SU-DHL-6 (cell line): ENCODE results near the gene PIK3CD.

Source experiments
- H2AFZ ChIP-seq: fragments of 200-600 bp; sonication (generic); 2 replicates; pipeline ENCODE4 v1.6.1; 2014; ENCODE audit warnings: low read depth, mild to moderate bottlenecking, moderate library complexity, mixed read lengths, antibody characterized with exemption, low read length; ENCODE audit not compliant: severe bottlenecking
- H3F3A ChIP-seq: fragments of 200-600 bp; shearing (Covaris generic); 2 replicates; pipeline ENCODE4 v1.6.0; 2016; ENCODE audit warnings: antibody characterized with exemption, mild to moderate bottlenecking; ENCODE audit not compliant: insufficient read depth
- H3K27ac ChIP-seq: fragments of 200-600 bp; sonication (generic); 2 replicates; pipeline ENCODE4 v1.5.1; 2016; ENCODE audit warnings: low read depth, mild to moderate bottlenecking, low read length, moderate library complexity, mixed read lengths
- H3K27me3 ChIP-seq: fragments of 200-600 bp; sonication (generic), shearing (Covaris generic); 2 replicates; pipeline ENCODE4 v1.6.0; 2014; ENCODE audit warnings: mild to moderate bottlenecking, low read length
- H3K36me3 ChIP-seq: fragments of 200-600 bp; sonication (generic); 2 replicates; pipeline ENCODE4 v1.6.1; 2014; ENCODE audit warnings: mild to moderate bottlenecking, low read length, mixed read lengths
- H3K4me2 ChIP-seq: fragments of 300-600, 200-600 bp; shearing (Covaris generic), sonication (generic); 2 replicates; pipeline ENCODE4 v1.6.0; 2014; ENCODE audit warnings: low read length, low read depth, mild to moderate bottlenecking; ENCODE audit not compliant: poor library complexity, severe bottlenecking
- H3K4me3 ChIP-seq: fragments of 200-600 bp; sonication (generic); 2 replicates; pipeline ENCODE4 v1.5.1; 2014; ENCODE audit warnings: antibody characterized with exemption, low read length, mild to moderate bottlenecking, mixed read lengths; ENCODE audit not compliant: insufficient read depth, poor library complexity, severe bottlenecking
- H3K79me2 ChIP-seq: fragments of 200-600 bp; sonication (generic); 2 replicates; pipeline ENCODE4 v1.6.1; 2014; ENCODE audit warnings: mild to moderate bottlenecking, low read length, moderate library complexity; ENCODE audit not compliant: insufficient read depth
- H3K9ac ChIP-seq: fragments of 200-600 bp; sonication (generic); 2 replicates; pipeline ENCODE4 v1.7.0; 2014; ENCODE audit warnings: mild to moderate bottlenecking, low read length
- H3K9me2 ChIP-seq: fragments of 200-600 bp; sonication (generic); replicated peaks from 2 replicates; pipeline ENCODE4 v1.6.1; 2014; ENCODE audit warnings: low read length; ENCODE audit not compliant: insufficient read depth
- H3K9me3 ChIP-seq: fragments of 200-600 bp; sonication (generic); 2 replicates; pipeline ENCODE4 v1.6.1; 2014; ENCODE audit warnings: low read length, mixed read lengths; ENCODE audit not compliant: insufficient read depth
- H4K20me1 ChIP-seq: fragments of 200-600 bp; sonication (generic); 2 replicates; pipeline ENCODE4 v1.6.1; 2014; ENCODE audit warnings: low read depth, mild to moderate bottlenecking, antibody characterized with exemption, low read length, moderate library complexity, mixed read lengths
- CTCF ChIP-seq: fragments of 200-600 bp; sonication (generic); IDR thresholded peaks from one replicate; pipeline ENCODE4 v1.5.1; 2017; ENCODE audit warnings: antibody characterized with exemption, mild to moderate bottlenecking, low read length, moderate library complexity; ENCODE audit not compliant: insufficient read depth, poor library complexity, severe bottlenecking
- EZH2phosphoT487 ChIP-seq: fragments of 200-600 bp; sonication (generic), shearing (Covaris generic); conservative IDR thresholded peaks from 2 replicates; pipeline ENCODE4 v1.6.1; 2018; ENCODE audit warnings: mild to moderate bottlenecking, antibody characterized with exemption, low read length, moderate library complexity, mixed read lengths

Gene PIK3CD

GRCh38 chr1:9612162-9612845 is 39.2 kb upstream of the PIK3CD start:
- H3K36me3 ChIP-seq: no peaks in the 10 kb centered on the region
- H3K9me2 ChIP-seq: no peaks in the 10 kb centered on the region
- no peak overlapping the region for H3K27ac ChIP-seq
- no peak overlapping the region for H3K9ac ChIP-seq
- H3K9me3 ChIP-seq: no peaks in the 10 kb centered on the region
- H3F3A ChIP-seq: no peaks in the 10 kb centered on the region
- H3K4me2 ChIP-seq: no peak overlapping the region
- no peaks in the 10 kb centered on the region for H3K79me2 ChIP-seq
- TF ChIP-seq EZH2phosphoT487 (no peak), CTCF (no peak)
- no peaks in the 10 kb centered on the region for H4K20me1 ChIP-seq
- no peak overlapping the region for H3K4me3 ChIP-seq
- no peak overlapping the region for H2AFZ ChIP-seq
- no peaks in the 10 kb centered on the region for H3K27me3 ChIP-seq

GRCh38 chr1:9612871-9613624 is 38.5 kb upstream of the PIK3CD start:
- TF ChIP-seq CTCF: no peak
- H3K4me2 ChIP-seq: no peak overlapping the region
- H2AFZ ChIP-seq: no peak overlapping the region
- H3K9ac ChIP-seq: no peak overlapping the region
- H4K20me1 ChIP-seq: no peaks in the 10 kb centered on the region
- H3K9me2 ChIP-seq: no peaks in the 10 kb centered on the region
- H3K27ac ChIP-seq: no peak overlapping the region
- H3K4me3 ChIP-seq: no peak overlapping the region
- H3K9me3 ChIP-seq: no peaks in the 10 kb centered on the region
- no peaks in the 10 kb centered on the region for H3K27me3 ChIP-seq
- no peaks in the 10 kb centered on the region for H3K79me2 ChIP-seq
- H3F3A ChIP-seq: no peaks in the 10 kb centered on the region
- no peaks in the 10 kb centered on the region for H3K36me3 ChIP-seq

GRCh38 chr1:9613625-9614299 is 37.8 kb upstream of the PIK3CD start:
- H4K20me1 ChIP-seq: no peaks in the 10 kb centered on the region
- H3K36me3 ChIP-seq: no peaks in the 10 kb centered on the region
- no peak overlapping the region for H3K4me2 ChIP-seq
- H3K9me3 ChIP-seq: no peaks in the 10 kb centered on the region
- H3F3A ChIP-seq: no peaks in the 10 kb centered on the region
- no peak overlapping the region for H3K27ac ChIP-seq
- H2AFZ ChIP-seq: no peak overlapping the region
- H3K79me2 ChIP-seq: no peaks in the 10 kb centered on the region
- no peak overlapping the region for H3K9ac ChIP-seq
- no peaks in the 10 kb centered on the region for H3K27me3 ChIP-seq
- no peak overlapping the region for H3K4me3 ChIP-seq
- no peak for TF ChIP-seq EZH2phosphoT487
- TF ChIP-seq CTCF: no peak
- no peaks in the 10 kb centered on the region for H3K9me2 ChIP-seq
